HG02870 (cell line): ENCODE data around the gene GLIPR2.
"Not testable (repeated sequence)": the region's sequence is repeated elsewhere in the genome, so short reads cannot be mapped to it uniquely, and the experiment has no call there.

Experiments used
- ATAC-seq: cut with Tn5 transposase; IDR thresholded peaks from one replicate; pipeline ENCODE4 v1.9.1; 2021; ENCODE audit warnings: mild to moderate bottlenecking, moderate library complexity; ENCODE audit not compliant: unreplicated experiment

Gene GLIPR2

GRCh38 chr9:36121971-36122370 is 14.6 kb upstream of the GLIPR2 start:
- no peak for ATAC-seq

GRCh38 chr9:36123515-36123914 is 13.0 kb upstream of the GLIPR2 start:
- no peak for ATAC-seq

GRCh38 chr9:36125062-36125855 is 11.3 kb upstream of the GLIPR2 start:
- no peak for ATAC-seq

GRCh38 chr9:36126016-36126730 is 10.4 kb upstream of the GLIPR2 start:
- no peak for ATAC-seq

GRCh38 chr9:36127652-36128244 is 8.8 kb upstream of the GLIPR2 start:
- no peak for ATAC-seq

- no peak for ATAC-seq
Measured at GRCh38 chr9:36128349-36128748, 8.2 kb upstream of the GLIPR2 start.

GRCh38 chr9:36129139-36129538 is 7.4 kb upstream of the GLIPR2 start:
- ATAC-seq = no peak

GRCh38 chr9:36131666-36132065 is 4.9 kb upstream of the GLIPR2 start:
- not testable (repeated sequence) for ATAC-seq

- ATAC-seq = no peak
Measured at GRCh38 chr9:36132086-36132485, 4.4 kb upstream of the GLIPR2 start.

- ATAC-seq = no peak
Measured at GRCh38 chr9:36134761-36135505, 1.6 kb upstream of the GLIPR2 start.

GRCh38 chr9:36135741-36136271 is 727 bp upstream of the GLIPR2 start:
- ATAC-seq = no peak

- ATAC-seq = peak; percentile 30
Measured at GRCh38 chr9:36136894-36137391, 410 bp downstream of the GLIPR2 start.

- ATAC-seq = no peak
Measured at GRCh38 chr9:36137392-36138004, 965 bp downstream of the GLIPR2 start.

- no peak for ATAC-seq
Measured at GRCh38 chr9:36138496-36138895, 2.0 kb downstream of the GLIPR2 start.

GRCh38 chr9:36138901-36139300 is 2.4 kb downstream of the GLIPR2 start:
- ATAC-seq = no peak

GRCh38 chr9:36140086-36141084 is 3.9 kb downstream of the GLIPR2 start:
- ATAC-seq = no peak

GRCh38 chr9:36141288-36141687 is 4.8 kb downstream of the GLIPR2 start:
- ATAC-seq = no peak

GRCh38 chr9:36141761-36142160 is 5.2 kb downstream of the GLIPR2 start:
- no peak for ATAC-seq
